ENCODE measurements around the gene MRTFB. TPM values are rescaled to one million over a fixed set of nuclear protein-coding genes. Genes with fewer than 3 reads are reported as not detected.

The MRTFB gene
- total RNA-seq, 1 donor from 2014 or later, result 12.9 TPM

DNA sequence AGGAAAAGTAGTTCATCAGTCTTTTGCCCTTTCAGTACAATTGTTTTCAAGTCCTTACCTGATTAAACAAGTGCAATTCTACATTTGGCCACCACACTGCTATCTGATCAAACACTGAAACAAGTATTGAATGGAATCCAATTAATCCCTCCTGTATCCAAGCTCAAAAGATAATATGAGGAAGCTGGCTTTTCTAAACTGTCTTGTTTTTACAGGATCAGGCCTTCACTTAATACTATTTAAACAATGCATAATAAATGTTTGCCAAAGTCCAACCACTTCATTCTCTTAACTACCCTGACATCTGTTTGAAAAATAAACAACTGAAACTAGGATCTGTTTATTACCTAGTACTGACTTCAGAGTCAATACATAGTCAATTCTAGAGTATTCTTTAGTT lies 131.6 kb downstream of the MRTFB start:
- TF ChIP-seq, protein P1, sequence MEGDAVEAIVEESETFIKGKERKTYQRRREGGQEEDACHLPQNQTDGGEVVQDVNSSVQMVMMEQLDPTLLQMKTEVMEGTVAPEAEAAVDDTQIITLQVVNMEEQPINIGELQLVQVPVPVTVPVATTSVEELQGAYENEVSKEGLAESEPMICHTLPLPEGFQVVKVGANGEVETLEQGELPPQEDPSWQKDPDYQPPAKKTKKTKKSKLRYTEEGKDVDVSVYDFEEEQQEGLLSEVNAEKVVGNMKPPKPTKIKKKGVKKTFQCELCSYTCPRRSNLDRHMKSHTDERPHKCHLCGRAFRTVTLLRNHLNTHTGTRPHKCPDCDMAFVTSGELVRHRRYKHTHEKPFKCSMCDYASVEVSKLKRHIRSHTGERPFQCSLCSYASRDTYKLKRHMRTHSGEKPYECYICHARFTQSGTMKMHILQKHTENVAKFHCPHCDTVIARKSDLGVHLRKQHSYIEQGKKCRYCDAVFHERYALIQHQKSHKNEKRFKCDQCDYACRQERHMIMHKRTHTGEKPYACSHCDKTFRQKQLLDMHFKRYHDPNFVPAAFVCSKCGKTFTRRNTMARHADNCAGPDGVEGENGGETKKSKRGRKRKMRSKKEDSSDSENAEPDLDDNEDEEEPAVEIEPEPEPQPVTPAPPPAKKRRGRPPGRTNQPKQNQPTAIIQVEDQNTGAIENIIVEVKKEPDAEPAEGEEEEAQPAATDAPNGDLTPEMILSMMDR (conservative IDR thresholded peaks at IDR 0.05; ENCODE audit: low read depth, low read length), result peak; percentile 47
- H3K4me3 ChIP-seq (ENCODE audit: low read depth, low read length), result no peak overlapping the region
- DNase-seq (ENCODE audit: low read depth), result no peak

DNA sequence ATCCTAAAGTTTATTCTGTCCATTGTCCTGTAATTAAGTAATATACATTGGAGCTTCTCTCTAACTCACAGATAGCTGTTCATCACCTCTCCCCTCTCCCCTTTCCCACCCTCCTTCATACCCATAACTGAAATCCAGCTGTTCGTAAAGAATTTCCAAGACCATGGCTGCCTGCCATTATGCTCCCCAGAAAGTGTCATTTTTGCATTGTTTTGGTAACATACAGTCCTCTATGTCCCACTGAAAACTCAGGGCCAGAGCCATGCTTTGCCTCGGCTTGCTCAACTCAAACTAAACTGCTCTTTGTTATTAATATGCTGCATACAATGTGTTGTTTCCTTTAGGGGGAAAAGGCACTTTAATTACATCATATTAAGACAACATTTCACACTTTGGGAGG lies 132.0 kb downstream of the MRTFB start:
- H3K4me3 ChIP-seq (ENCODE audit: low read depth, low read length), result no peak overlapping the region
- no peak for DNase-seq (ENCODE audit: low read depth)
- TF ChIP-seq, protein P1 (conservative IDR thresholded peaks at IDR 0.05; ENCODE audit: low read depth, low read length), result no peak

DNA sequence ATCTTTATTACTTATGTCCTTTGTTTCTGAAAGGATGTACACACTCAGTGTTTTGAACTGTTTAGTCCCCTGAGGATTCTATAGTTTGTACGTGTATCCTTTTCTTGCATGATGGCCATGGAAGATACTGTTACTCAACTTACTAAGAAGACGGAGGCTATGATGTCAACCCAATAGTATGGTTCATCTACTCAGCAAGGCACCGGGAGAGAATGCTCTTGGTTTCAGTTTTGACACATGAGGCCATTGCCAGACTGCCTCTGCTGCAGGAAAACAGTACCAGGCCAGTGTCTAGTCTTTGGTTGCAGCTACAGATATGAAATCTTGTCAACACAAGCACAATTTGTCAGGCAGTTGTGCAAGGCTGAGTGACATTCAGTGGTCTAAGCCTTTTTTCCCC lies 134.5 kb downstream of the MRTFB start:
- H3K4me3 ChIP-seq (ENCODE audit: low read depth, low read length), result no peak overlapping the region
- TF ChIP-seq, protein P1 (conservative IDR thresholded peaks at IDR 0.05; ENCODE audit: low read depth, low read length), result no peak

DNA sequence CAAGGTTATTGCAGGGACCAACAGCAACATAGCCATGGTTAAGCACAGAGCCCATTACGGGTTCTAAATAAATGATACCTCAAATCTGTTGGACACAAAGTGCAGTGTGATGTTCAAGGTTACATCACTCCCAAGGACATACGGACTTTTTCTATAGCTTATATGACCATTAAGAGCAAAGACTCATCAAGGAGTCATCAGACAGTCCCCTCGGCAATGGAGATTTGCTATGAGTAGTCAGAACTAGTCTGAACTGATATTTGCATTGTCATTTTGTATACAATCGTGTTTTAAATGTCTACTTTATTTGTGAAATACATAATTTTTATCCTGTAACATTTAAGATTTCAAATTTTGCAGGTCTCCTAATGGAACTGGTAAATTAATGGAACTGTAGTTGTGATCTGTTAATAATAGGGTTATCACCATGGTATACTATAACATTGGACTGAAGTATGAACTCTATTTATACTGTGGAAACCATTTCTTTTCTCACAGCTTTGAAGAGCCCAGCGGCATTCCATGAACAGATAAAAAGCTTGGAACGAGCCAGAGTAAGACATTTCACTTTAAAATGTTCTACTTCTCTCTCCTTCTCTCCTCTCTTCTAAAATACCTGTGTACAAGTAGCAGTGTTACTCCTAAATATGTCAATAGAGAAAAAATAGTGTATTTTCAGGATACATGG lies 140.9 kb downstream of the MRTFB start:
- H3K4me3 ChIP-seq (ENCODE audit: low read depth, low read length), result no peak overlapping the region
- TF ChIP-seq, protein P1 (conservative IDR thresholded peaks at IDR 0.05; ENCODE audit: low read depth, low read length), result no peak
- DNase-seq (ENCODE audit: low read depth), result no peak

More for the DNA sequence above, 134.5 kb downstream of the MRTFB start:
- DNase-seq (ENCODE audit: low read depth), result no peak

DNA sequence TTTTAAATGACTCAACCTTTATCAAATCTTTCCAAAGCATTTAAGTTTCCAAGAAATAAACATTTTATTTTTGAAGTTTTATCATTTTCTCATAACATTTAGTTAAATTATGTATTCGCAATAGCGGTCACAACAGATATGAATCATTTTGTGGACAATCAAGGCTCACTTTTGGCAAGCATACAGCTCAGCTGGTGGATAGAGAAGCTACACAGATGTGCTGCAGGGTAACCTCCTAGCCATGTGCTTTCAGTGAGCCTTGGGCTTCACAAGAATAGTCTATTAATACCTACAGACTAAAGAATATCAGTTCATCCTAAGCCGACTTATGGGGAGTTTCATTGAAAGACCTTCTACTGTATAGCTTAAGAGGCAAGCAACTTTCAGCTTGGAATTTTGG lies 144.8 kb downstream of the MRTFB start:
- no peak for DNase-seq (ENCODE audit: low read depth)
- TF ChIP-seq, protein P1 (conservative IDR thresholded peaks at IDR 0.05; ENCODE audit: low read depth, low read length), result no peak

DNA sequence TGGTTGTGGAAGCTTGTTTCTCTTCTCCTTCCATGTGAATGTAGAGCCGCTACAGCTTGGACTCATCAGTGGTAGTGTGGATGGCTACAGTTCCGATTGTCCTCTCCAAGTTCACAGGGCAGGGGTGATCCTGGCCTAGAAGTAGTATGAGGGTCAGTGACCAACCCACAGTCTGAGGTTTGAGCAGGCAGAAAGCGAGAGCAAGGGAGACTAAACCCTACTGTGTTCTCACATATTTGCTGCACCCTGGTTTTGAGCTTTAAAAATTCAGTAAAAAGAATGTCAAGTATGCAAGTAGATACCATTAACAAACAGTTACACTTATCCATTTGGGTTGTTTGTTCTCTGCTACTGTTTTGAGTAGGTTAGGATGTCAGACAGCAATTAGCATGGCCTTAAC lies 148.9 kb downstream of the MRTFB start:
- H3K4me3 ChIP-seq (ENCODE audit: low read depth, low read length), result no peak overlapping the region
- no peak for DNase-seq (ENCODE audit: low read depth)
- TF ChIP-seq, protein P1 (conservative IDR thresholded peaks at IDR 0.05; ENCODE audit: low read depth, low read length), result no peak

More for the DNA sequence above, 144.8 kb downstream of the MRTFB start:
- H3K4me3 ChIP-seq (ENCODE audit: low read depth, low read length), result no peak overlapping the region

DNA sequence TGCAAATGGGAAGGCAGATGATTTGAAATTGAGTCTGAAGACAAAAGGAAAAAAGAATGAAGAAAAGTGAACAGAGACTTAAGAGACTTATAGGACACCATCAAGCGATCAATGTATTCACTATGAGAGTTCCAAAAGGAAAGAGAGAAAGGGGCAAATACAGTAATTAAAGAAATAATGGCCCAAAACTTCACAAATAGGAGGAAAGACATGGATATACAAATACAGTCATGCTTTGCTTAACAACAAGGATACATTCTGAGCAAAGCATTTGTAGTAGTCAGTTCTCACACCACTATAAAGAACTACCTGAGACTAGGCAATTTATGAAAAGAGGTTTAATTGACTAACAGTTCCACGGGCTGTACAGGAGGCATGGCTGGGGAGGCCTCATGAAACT lies 152.5 kb downstream of the MRTFB start:
- no peak overlapping the region for H3K4me3 ChIP-seq (ENCODE audit: low read depth, low read length)
- DNase-seq (ENCODE audit: low read depth), result no peak
- TF ChIP-seq, protein P1 (conservative IDR thresholded peaks at IDR 0.05; ENCODE audit: low read depth, low read length), result no peak

Data from epithelial cell of proximal tubule (primary cell).